Measurements from ENCODE around the gene JAK2. TPM values are rescaled to one million over a fixed set of nuclear protein-coding genes. Genes with fewer than 3 reads are reported as not detected.
A peak's percentile ranks its signal among the peaks of the same experiment; 100 is the strongest.

The JAK2 gene
- total and polyA plus RNA-seq, 2 of the 4 experiments (the other 2 are of a cell fraction): 2.3 to 6.1 TPM

GRCh38 chr9:5042661-5043178 is 57.6 kb downstream of the JAK2 start:
- H3K56ac ChIP-seq (ENCODE audit: extremely low read depth, insufficient read depth, low read length): no peak overlapping the region
- H2BK20ac ChIP-seq (ENCODE audit: low read depth, low read length): no peak overlapping the region
- dilution Hi-C loops (cut with HindIII; ENCODE audit: low sequenced_read_pairs, unreplicated experiment) (no loop called here), intact Hi-C loops (cut with micrococcal nuclease) (no loop called here), in situ Hi-C loops (cut with MboI; ENCODE audit: low sequenced_read_pairs) (no loop called here)
- no peak overlapping the region for H3K18ac ChIP-seq (ENCODE audit: low read depth, low read length)
- H3K27me3 ChIP-seq (ENCODE audit: control insufficient read depth, insufficient read depth, low read length): no peaks in the 10 kb centered on the region
- H4K20me1 ChIP-seq (ENCODE audit: insufficient read depth, low read length): no peaks in the 10 kb centered on the region
- no peak overlapping the region for H2AFZ ChIP-seq (replicated peaks; ENCODE audit: low read length, poor library complexity)
- H2AK5ac ChIP-seq (ENCODE audit: low read depth, low read length): no peak overlapping the region
- H3K4me2 ChIP-seq (ENCODE audit: low read depth, low read length): no peak overlapping the region
- H3K4me1 ChIP-seq (ENCODE audit: control insufficient read depth, insufficient read depth, low read length): no peaks in the 10 kb centered on the region; the same call in 1 of the 2 replicates
- CTCF ChIA-PET: no interaction called here
- no peak for ATAC-seq (ENCODE audit: low read depth)
- H3K36me3 ChIP-seq (ENCODE audit: control insufficient read depth, insufficient read depth, low read length): peaks cover 11% of the 10 kb centered on the region
- peaks cover 8% of the 10 kb centered on the region; the same call in 1 of the 2 replicates for H3K9me3 ChIP-seq (ENCODE audit: control insufficient read depth, insufficient read depth, low read length)
- no peak overlapping the region for H3K23ac ChIP-seq (ENCODE audit: low read depth, low read length)
- no peak overlapping the region for H2BK5ac ChIP-seq (ENCODE audit: low read depth, low read length, poor library complexity, severe bottlenecking)
- no TSS peak for BruUV-seq (replicated peaks)
- no peak for DNase-seq
- TF ChIP-seq BHLHE40 (IDR thresholded peaks at IDR 0.05; ENCODE audit: low read depth, low read length) (no peak), ELK1 (IDR thresholded peaks at IDR 0.05; ENCODE audit: borderline replicate concordance, low read depth, low read length) (no peak), RAD21 (IDR thresholded peaks at IDR 0.05; ENCODE audit: low read length) (no peak), SMC3 (IDR thresholded peaks at IDR 0.05; ENCODE audit: low read depth, low read length) (no peak), CHD1 (IDR thresholded peaks at IDR 0.05; ENCODE audit: low read depth, low read length) (no peak), FOS (IDR thresholded peaks at IDR 0.05; ENCODE audit: low read depth, low read length) (no peak), USF2 (IDR thresholded peaks at IDR 0.05; ENCODE audit: low read depth, low read length) (no peak), RFX5 (IDR thresholded peaks at IDR 0.05; ENCODE audit: low read depth, low read length) (no peak), CTCF (conservative IDR thresholded peaks at IDR 0.05; ENCODE audit: low read depth, low read length) (no peak), NFE2L2 (IDR thresholded peaks at IDR 0.05; ENCODE audit: low read depth, low read length) (no peak), MAZ (IDR thresholded peaks at IDR 0.05; ENCODE audit: borderline replicate concordance, low read depth, low read length) (no peak), MAFK (IDR thresholded peaks at IDR 0.05; ENCODE audit: low read depth, low read length) (no peak), MXI1 (IDR thresholded peaks at IDR 0.05; ENCODE audit: borderline replicate concordance, low read depth, low read length) (no peak), RCOR1 (IDR thresholded peaks at IDR 0.05; ENCODE audit: insufficient replicate concordance, low read length) (no peak), CEBPB (IDR thresholded peaks at IDR 0.05; ENCODE audit: low read depth, low read length) (no peak)
- H3K9me1 ChIP-seq (ENCODE audit: insufficient read depth, low read length): no peaks in the 10 kb centered on the region
- H2AK9ac ChIP-seq (replicated peaks; ENCODE audit: low read depth, low read length, poor library complexity): peak overlapping the region; percentile 28
- H2BK120ac ChIP-seq (ENCODE audit: low read depth, low read length): peak overlapping the region; percentile 15; the same call in 1 of the 2 replicates
- no peak overlapping the region for H4K8ac ChIP-seq (ENCODE audit: low read depth in 2 of 2, low read length in 2 of 2)
- no peak overlapping the region for H4K91ac ChIP-seq (ENCODE audit: insufficient read depth, low read depth, low read length)
- no peak overlapping the region for H3K4me3 ChIP-seq (ENCODE audit: insufficient read depth, low read depth, low read length)
- H3K27ac ChIP-seq (ENCODE audit: insufficient read depth, low read length): no peak overlapping the region
- no peak overlapping the region for H3K4ac ChIP-seq (ENCODE audit: low read depth, low read length)
- no peak overlapping the region for H4K5ac ChIP-seq (ENCODE audit: low read depth, low read length)
- H3K79me1 ChIP-seq (ENCODE audit: low read depth in 1 of 2, low read length in 2 of 2): no peaks in the 10 kb centered on the region
- no peak overlapping the region for H2BK15ac ChIP-seq (ENCODE audit: low read depth, low read length)
- WGBS, 2 experiments (ENCODE audit: extremely low coverage in 2 of 2, insufficient read length in 1 of 2): 60% methylated on average over 10 of the region's 30 CpGs; no CpG with 5 or more reads in 1 of the 2 experiments
- no peak overlapping the region for H3K14ac ChIP-seq (replicated peaks; ENCODE audit: low read depth, low read length)
- POLR2A ChIA-PET (ENCODE audit: unreplicated experiment): no interaction called here
- no peak overlapping the region for H3K9ac ChIP-seq (ENCODE audit: low read depth, low read length)
